ENCODE measurements around the gene ZNF117. TPM values are rescaled to one million over a fixed set of nuclear protein-coding genes. Genes with fewer than 3 reads are reported as not detected.

Gene ZNF117
- total and polyA plus RNA-seq, 9 of the 15 experiments (the other 6 are each of a cell fraction or from before 2014, with no cell fraction given) = 2.5 to 18.9 (median 14.1) TPM

DNA sequence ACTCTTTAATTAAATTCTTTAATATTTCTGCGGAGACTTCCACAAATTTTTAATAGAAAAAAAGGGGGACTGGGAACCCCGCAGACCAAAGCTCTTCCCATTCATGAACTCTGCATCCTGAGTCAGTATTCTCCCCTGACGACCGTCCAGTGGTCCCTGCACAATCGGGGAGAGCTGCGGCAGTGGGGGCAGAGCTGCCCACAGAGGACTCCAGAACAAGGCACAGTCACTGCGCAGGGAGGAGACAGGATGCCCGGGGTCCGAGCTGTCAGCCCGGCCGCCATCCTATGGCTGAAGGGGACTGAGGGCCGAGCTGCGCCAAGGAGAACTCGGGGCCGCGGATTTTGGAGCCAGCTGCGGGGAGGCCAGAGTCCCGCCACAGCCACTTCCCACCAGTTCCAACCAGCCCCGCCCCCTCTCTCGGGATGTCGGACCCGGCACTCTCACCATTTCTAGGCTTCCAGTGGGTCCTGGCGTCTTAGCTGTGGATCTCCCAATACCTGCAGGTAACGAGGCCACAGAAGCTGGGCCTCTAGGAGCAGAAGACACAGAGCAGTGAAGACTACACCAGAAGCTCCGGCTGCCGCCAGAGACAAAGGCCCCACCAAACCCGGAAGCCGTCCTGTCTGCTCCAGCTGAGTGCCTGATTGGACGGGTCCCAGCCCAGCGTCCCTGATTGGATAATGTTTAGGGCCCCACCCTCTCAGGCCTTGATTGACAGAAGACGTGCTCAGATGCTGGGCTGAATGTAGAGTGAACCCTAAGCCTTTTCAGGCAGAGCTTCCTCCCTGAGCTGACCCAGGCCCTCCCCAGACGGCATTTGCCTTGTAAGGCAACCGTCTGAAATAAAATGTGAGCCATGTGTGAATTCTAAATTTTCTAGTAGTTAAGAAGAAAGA is 15.5 kb upstream of the ZNF117 start, which contains the start of gene ERV3-1:
Gene ERV3-1 (minus strand): TSS at position 594 of the 899 bp plus-strand sequence. CDS start 13,661 bp downstream, outside the sequence.
- ATAC-seq = peak; percentile 95
- Histone ChIP-seq H3K27me3 (ENCODE audit: control insufficient read depth in 2 of 2, insufficient read depth in 2 of 2, low read length in 2 of 2) (no peaks in the 10 kb centered on the region), H3K9me1 (ENCODE audit: control insufficient read depth, insufficient read depth, low read length) (no peaks in the 10 kb centered on the region), H3K27ac (ENCODE audit: extremely low read depth, low read depth, low read length) (peak within 1 kb of the TSS; percentile 83), H3K36me3 (ENCODE audit: control insufficient read depth, insufficient read depth, low read length) (peaks cover 25% of the 10 kb centered on the region), H3K9me3 (replicated peaks; ENCODE audit: control insufficient read depth, insufficient read depth, low read depth, low read length) (peaks cover 8% of the 10 kb centered on the region), H3K79me2 (ENCODE audit: control insufficient read depth, insufficient read depth, low read length) (peaks cover 53% of the 10 kb centered on the region), H3K4me2 (ENCODE audit: insufficient read depth, low read length) (peak within 1 kb of the TSS; percentile 90), H3K4me3 (peak within 1 kb of the TSS; percentile 74), H3K9ac (ENCODE audit: insufficient read depth in 1 of 2, low read depth in 2 of 2, low read length in 2 of 2) (peak within 1 kb of the TSS; percentile 83 to 98), H4K20me1 (replicated peaks; ENCODE audit: control insufficient read depth, insufficient read depth, low read length) (no peaks in the 10 kb centered on the region), H2AFZ (ENCODE audit: low read depth, low read length) (peak within 1 kb of the TSS; percentile 91), H3K4me1 (replicated peaks in 1 of 2; ENCODE audit: control insufficient read depth in 2 of 2, insufficient read depth in 2 of 2, low read length in 2 of 2) (peaks cover 16 to 23% of the 10 kb centered on the region in 2 experiments; a peak in 4 of 5 replicates)
- BruUV-seq (replicated peaks) = no TSS peak
- peak; percentile 98 to 99 (median 98) for DNase-seq (ENCODE audit: extremely low read depth in 1 of 4, low spot score in 3 of 4)
- FAIRE-seq = peak; percentile 95
- ChIA-PET POLR2A (interaction anchor here (0.7 to 1.4 kb wide), 6 partner anchors 14 to 367 kb away, joined by 3 to 7 read pairs (median 3); partner anchors contain the start of gene ZNF92), CTCF (ENCODE audit: low intra/inter-chr PET ratio) (no interaction called here)
- WGBS (ENCODE audit: insufficient coverage, low coverage, missing lambda C conversion rate) = 1% methylated on average over 33 of the region's 33 CpGs
- intact Hi-C loops (cut with micrococcal nuclease) = no loop called here
- in situ Hi-C loops (cut with MboI) = no loop called here
- TF ChIP-seq, protein P1, sequence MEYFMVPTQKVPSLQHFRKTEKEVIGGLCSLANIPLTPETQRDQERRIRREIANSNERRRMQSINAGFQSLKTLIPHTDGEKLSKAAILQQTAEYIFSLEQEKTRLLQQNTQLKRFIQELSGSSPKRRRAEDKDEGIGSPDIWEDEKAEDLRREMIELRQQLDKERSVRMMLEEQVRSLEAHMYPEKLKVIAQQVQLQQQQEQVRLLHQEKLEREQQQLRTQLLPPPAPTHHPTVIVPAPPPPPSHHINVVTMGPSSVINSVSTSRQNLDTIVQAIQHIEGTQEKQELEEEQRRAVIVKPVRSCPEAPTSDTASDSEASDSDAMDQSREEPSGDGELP (CRISPR knock-in tag; IDR thresholded peaks at IDR 0.05; ENCODE audit: borderline replicate concordance) = peak; percentile 84; the same call in 1 of the 2 replicates
- TF ChIP-seq ZNF197 (CRISPR knock-in tag; IDR thresholded peaks at IDR 0.05; ENCODE audit: low read depth) = no peak
- TF ChIP-seq SRSF1 (IDR thresholded peaks at IDR 0.05; ENCODE audit: low read depth, low read length) = no peak
- no peak for TF ChIP-seq KAT2B (IDR thresholded peaks at IDR 0.05; ENCODE audit: low read depth, low read length)
- no peak for TF ChIP-seq NFE2L1 (tag; IDR thresholded peaks at IDR 0.05; ENCODE audit: borderline replicate concordance, low read depth)
- no peak for TF ChIP-seq XRCC3 (IDR thresholded peaks at IDR 0.05)
- TF ChIP-seq STAT5B (CRISPR knock-in tag; IDR thresholded peaks at IDR 0.05) = no peak
- no peak for TF ChIP-seq KAT8 (IDR thresholded peaks at IDR 0.05; ENCODE audit: low read depth)
- no peak for TF ChIP-seq ZNF124 (CRISPR knock-in tag; IDR thresholded peaks at IDR 0.05)
- TF ChIP-seq ZNF436 (CRISPR knock-in tag; IDR thresholded peaks at IDR 0.05) = no peak
- no peak for TF ChIP-seq NR3C1 (CRISPR knock-in tag; IDR thresholded peaks at IDR 0.05)
- TF ChIP-seq, protein P2, sequence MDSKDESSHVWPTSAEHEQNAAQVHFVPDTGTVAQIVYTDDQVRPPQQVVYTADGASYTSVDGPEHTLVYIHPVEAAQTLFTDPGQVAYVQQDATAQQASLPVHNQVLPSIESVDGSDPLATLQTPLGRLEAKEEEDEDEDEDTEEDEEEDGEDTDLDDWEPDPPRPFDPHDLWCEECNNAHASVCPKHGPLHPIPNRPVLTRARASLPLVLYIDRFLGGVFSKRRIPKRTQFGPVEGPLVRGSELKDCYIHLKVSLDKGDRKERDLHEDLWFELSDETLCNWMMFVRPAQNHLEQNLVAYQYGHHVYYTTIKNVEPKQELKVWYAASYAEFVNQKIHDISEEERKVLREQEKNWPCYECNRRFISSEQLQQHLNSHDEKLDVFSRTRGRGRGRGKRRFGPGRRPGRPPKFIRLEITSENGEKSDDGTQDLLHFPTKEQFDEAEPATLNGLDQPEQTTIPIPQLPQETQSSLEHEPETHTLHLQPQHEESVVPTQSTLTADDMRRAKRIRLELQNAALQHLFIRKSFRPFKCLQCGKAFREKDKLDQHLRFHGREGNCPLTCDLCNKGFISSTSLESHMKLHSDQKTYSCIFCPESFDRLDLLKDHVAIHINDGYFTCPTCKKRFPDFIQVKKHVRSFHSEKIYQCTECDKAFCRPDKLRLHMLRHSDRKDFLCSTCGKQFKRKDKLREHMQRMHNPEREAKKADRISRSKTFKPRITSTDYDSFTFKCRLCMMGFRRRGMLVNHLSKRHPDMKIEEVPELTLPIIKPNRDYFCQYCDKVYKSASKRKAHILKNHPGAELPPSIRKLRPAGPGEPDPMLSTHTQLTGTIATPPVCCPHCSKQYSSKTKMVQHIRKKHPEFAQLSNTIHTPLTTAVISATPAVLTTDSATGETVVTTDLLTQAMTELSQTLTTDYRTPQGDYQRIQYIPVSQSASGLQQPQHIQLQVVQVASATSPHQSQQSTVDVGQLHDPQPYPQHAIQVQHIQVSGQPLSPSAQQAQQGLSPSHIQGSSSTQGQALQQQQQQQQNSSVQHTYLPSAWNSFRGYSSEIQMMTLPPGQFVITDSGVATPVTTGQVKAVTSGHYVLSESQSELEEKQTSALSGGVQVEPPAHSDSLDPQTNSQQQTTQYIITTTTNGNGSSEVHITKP (IDR thresholded peaks at IDR 0.05; ENCODE audit: partially characterized antibody) = no peak
- no peak for TF ChIP-seq XRCC4 (IDR thresholded peaks at IDR 0.05; ENCODE audit: extremely low read depth, insufficient read depth, insufficient read length)
- peak; percentile 67; the same call in 1 of the 2 replicates for TF ChIP-seq E2F3 (CRISPR knock-in tag; IDR thresholded peaks at IDR 0.05)
- TF ChIP-seq, protein P3, sequence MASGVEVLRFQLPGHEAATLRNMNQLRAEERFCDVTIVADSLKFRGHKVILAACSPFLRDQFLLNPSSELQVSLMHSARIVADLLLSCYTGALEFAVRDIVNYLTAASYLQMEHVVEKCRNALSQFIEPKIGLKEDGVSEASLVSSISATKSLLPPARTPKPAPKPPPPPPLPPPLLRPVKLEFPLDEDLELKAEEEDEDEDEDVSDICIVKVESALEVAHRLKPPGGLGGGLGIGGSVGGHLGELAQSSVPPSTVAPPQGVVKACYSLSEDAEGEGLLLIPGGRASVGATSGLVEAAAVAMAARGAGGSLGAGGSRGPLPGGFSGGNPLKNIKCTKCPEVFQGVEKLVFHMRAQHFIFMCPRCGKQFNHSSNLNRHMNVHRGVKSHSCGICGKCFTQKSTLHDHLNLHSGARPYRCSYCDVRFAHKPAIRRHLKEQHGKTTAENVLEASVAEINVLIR (CRISPR knock-in tag; IDR thresholded peaks at IDR 0.05) = no peak
- TF ChIP-seq ZBTB1 (CRISPR knock-in tag; IDR thresholded peaks at IDR 0.05; ENCODE audit: borderline replicate concordance, low read depth) = no peak; the same call in 1 of the 2 replicates

Data from K562 (cell line).